K562 (cell line): ENCODE data around the gene CUL1.

Source experiments
- KAT7 ChIP-seq: sonication (generic); formaldehyde crosslinking; IDR thresholded peaks from 2 replicates; pipeline ENCODE4 v1.8.0; 2022; ENCODE audit warnings: missing genetic modification reagents, mild to moderate bottlenecking, borderline replicate concordance
- POLR2A ChIP-seq: fragments of 450-650 bp; conservative IDR thresholded peaks from 2 replicates; pipeline ENCODE4 v1.6.1; 2016
- SMC3 ChIP-seq: conservative IDR thresholded peaks from 2 replicates; pipeline ENCODE4 v1.6.1; 2011; ENCODE audit warnings: low read depth, low read length, improper control_type of control experiment; ENCODE audit not compliant: insufficient read depth
- ZNF184 ChIP-seq: sonication (generic); formaldehyde crosslinking; IDR thresholded peaks from 2 replicates; pipeline ENCODE4 v1.5.0; 2020; ENCODE audit warnings: missing genetic modification reagents
- TF ChIP-seq, protein P1 (sequence below), 2 experiments: IDR thresholded peaks; 2 replicates each; pipeline ENCODE4 v1.6.1; 2012; ENCODE audit warnings: improper control_type of control experiment in 2 of 2, low read depth in 2 of 2, low read length in 2 of 2, borderline replicate concordance in 1 of 2

DNA sequence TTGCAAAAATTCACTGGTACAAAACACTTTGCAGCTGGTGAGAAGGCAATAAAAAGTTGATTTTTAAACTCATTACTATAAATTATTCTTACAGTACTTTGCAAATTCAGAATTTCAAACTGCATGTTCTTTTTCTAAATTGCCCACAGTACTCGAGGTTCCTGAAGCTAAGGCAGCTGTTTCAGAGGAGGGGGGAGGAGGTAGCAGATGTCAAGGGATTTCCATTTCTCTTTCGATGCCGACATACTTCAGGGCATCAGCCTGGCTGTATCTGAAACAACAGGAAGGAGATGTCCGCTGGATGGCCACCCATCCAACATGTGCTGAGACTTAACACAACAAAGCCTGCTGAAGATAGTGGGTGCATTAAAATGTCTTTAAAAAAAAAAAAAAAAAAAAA is 108.7 kb downstream of the CUL1 start:
- TF ChIP-seq, protein P1, sequence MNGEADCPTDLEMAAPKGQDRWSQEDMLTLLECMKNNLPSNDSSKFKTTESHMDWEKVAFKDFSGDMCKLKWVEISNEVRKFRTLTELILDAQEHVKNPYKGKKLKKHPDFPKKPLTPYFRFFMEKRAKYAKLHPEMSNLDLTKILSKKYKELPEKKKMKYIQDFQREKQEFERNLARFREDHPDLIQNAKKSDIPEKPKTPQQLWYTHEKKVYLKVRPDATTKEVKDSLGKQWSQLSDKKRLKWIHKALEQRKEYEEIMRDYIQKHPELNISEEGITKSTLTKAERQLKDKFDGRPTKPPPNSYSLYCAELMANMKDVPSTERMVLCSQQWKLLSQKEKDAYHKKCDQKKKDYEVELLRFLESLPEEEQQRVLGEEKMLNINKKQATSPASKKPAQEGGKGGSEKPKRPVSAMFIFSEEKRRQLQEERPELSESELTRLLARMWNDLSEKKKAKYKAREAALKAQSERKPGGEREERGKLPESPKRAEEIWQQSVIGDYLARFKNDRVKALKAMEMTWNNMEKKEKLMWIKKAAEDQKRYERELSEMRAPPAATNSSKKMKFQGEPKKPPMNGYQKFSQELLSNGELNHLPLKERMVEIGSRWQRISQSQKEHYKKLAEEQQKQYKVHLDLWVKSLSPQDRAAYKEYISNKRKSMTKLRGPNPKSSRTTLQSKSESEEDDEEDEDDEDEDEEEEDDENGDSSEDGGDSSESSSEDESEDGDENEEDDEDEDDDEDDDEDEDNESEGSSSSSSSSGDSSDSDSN (IDR thresholded peaks at IDR 0.05; ENCODE audit: borderline replicate concordance in 1 of 2, low read depth in 2 of 2, low read length in 2 of 2): no peak
- TF ChIP-seq SMC3: no peak
- no peak for TF ChIP-seq KAT7 (CRISPR knock-in tag)
- no peak for TF ChIP-seq POLR2A
- no peak for TF ChIP-seq ZNF184 (CRISPR knock-in tag)
